ENCODE measurements around the gene ACP7.

Gene ACP7

GRCh38 chr19:39150235-39150634 lies 66.1 kb downstream of the ACP7 start:
- TF ChIP-seq CTCF (IDR thresholded peaks at IDR 0.05; ENCODE audit: borderline replicate concordance, extremely low read depth, low read length, poor library complexity, severe bottlenecking) (no peak), EZH2 (IDR thresholded peaks at IDR 0.05; ENCODE audit: borderline replicate concordance, low read depth, low read length, severe bottlenecking) (no peak)
- H3K36me3 ChIP-seq (ENCODE audit: insufficient read depth, low read length) = peaks cover 8% of the 10 kb centered on the region; the same call in 1 of the 2 replicates
- no peak overlapping the region for H3K4me3 ChIP-seq (ENCODE audit: low read depth in 1 of 2, low read length in 2 of 2)
- H3K79me2 ChIP-seq (ENCODE audit: insufficient read depth, low read length) = peaks cover 74% of the 10 kb centered on the region
- DNase-seq (no peak), ATAC-seq (ENCODE audit: insufficient read depth, low read depth) (no peak)
- no peak overlapping the region for H2AFZ ChIP-seq (ENCODE audit: low read depth, low read length)
- peaks cover 72% of the 10 kb centered on the region for H4K20me1 ChIP-seq (ENCODE audit: insufficient read depth, low read length)
- no peak overlapping the region for H3K9ac ChIP-seq (ENCODE audit: low read depth, low read length)
- no peaks in the 10 kb centered on the region for H3K9me3 ChIP-seq (ENCODE audit: insufficient read depth, low read length, severe bottlenecking)
- no peak overlapping the region for H3K4me2 ChIP-seq (ENCODE audit: insufficient read depth, low read length)
- H3K4me1 ChIP-seq (ENCODE audit: insufficient read depth, low read length) = no peaks in the 10 kb centered on the region
- H3K27me3 ChIP-seq (ENCODE audit: insufficient read depth, low read length, poor library complexity) = no peaks in the 10 kb centered on the region
- no peak overlapping the region for H3K27ac ChIP-seq (ENCODE audit: low read length)

DNA sequence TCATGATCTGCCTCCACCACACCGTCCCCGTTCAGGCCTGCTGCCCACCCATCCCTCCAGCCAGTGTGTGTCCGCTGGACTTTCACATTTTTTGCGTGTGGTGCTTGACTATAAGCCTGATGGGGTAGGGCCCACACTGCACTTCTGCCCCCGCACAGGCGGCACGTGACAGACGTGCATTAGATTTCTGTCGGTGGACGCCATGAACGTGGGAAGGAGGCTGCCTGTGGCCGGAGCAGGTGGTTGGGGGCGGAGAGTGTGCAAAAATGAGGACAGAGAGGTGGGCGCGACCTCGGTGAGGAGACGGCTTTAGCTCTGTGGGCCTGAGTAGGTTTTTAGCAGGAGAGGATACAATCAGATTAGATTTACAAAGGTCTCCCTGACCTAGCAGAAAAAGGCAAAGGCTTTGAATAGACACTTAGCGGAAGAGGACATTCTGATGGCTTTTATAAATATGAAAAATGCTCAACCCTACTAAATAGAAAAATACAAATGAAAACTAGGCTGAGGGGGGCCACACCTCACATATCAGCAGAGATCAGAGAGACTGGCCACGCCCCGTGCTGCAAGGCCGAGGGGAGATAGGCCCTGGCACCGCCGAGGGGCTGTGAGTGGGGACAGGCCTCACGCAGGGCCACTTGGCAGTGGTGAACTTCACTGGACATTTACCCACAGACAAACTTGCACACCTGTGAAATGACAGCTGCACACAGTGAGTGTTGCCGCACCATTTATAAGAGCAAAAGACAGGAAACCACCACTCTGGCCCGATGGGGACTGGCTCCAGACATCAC lies 66.8 kb downstream of the ACP7 start:
- H3K79me2 ChIP-seq (ENCODE audit: insufficient read depth, low read length) = peaks cover 74% of the 10 kb centered on the region
- H3K4me1 ChIP-seq (ENCODE audit: insufficient read depth, low read length) = no peaks in the 10 kb centered on the region

DNA sequence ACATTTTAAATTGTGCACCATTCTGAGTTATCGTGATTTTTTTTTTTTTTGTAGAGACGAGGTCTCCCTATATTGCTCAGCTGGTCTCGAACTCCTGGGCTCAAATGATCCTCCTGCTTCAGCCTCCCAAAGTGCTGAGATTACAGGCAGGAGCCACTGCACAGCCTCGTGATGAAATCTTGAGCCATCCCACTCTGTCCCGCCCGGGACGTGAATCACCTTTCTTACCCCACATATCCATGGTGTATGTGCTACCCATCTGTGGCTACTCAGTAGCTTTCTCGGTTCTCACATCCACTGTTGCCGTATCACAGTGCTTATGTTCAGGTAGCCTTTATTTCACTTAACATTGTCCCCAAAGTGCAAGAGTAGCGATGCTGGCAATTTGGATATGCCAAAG lies 67.9 kb downstream of the ACP7 start:
- no peak overlapping the region for H3K4me2 ChIP-seq (ENCODE audit: insufficient read depth, low read length)
- H3K9me3 ChIP-seq (ENCODE audit: insufficient read depth, low read length, severe bottlenecking) = no peaks in the 10 kb centered on the region
- H3K79me2 ChIP-seq (ENCODE audit: insufficient read depth, low read length) = peaks cover 72% of the 10 kb centered on the region
- DNase-seq (no peak), ATAC-seq (ENCODE audit: insufficient read depth, low read depth) (no peak)
- peaks cover 71% of the 10 kb centered on the region for H4K20me1 ChIP-seq (ENCODE audit: insufficient read depth, low read length)
- no peak overlapping the region for H3K27ac ChIP-seq (ENCODE audit: low read length)
- no peak overlapping the region for H2AFZ ChIP-seq (ENCODE audit: low read depth, low read length)
- no peak overlapping the region for H3K4me3 ChIP-seq (ENCODE audit: low read depth in 1 of 2, low read length in 2 of 2)
- H3K9ac ChIP-seq (ENCODE audit: low read depth, low read length) = no peak overlapping the region
- H3K4me1 ChIP-seq (ENCODE audit: insufficient read depth, low read length) = no peaks in the 10 kb centered on the region
- TF ChIP-seq CTCF (IDR thresholded peaks at IDR 0.05; ENCODE audit: borderline replicate concordance, extremely low read depth, low read length, poor library complexity, severe bottlenecking) (no peak), EZH2 (IDR thresholded peaks at IDR 0.05; ENCODE audit: borderline replicate concordance, low read depth, low read length, severe bottlenecking) (no peak)
- peaks cover 8% of the 10 kb centered on the region; the same call in 1 of the 2 replicates for H3K36me3 ChIP-seq (ENCODE audit: insufficient read depth, low read length)
- H3K27me3 ChIP-seq (ENCODE audit: insufficient read depth, low read length, poor library complexity) = no peaks in the 10 kb centered on the region

More for the DNA sequence above, 66.8 kb downstream of the ACP7 start:
- Histone ChIP-seq H3K36me3 (ENCODE audit: insufficient read depth, low read length) (peaks cover 8% of the 10 kb centered on the region; the same call in 1 of the 2 replicates), H3K4me2 (ENCODE audit: insufficient read depth, low read length) (no peak overlapping the region), H3K9ac (ENCODE audit: low read depth, low read length) (no peak overlapping the region), H3K4me3 (ENCODE audit: low read depth in 1 of 2, low read length in 2 of 2) (no peak overlapping the region), H3K9me3 (ENCODE audit: insufficient read depth, low read length, severe bottlenecking) (no peaks in the 10 kb centered on the region), H2AFZ (ENCODE audit: low read depth, low read length) (no peak overlapping the region), H3K27ac (ENCODE audit: low read length) (no peak overlapping the region), H4K20me1 (ENCODE audit: insufficient read depth, low read length) (peaks cover 72% of the 10 kb centered on the region), H3K27me3 (ENCODE audit: insufficient read depth, low read length, poor library complexity) (no peaks in the 10 kb centered on the region)
- ATAC-seq (ENCODE audit: insufficient read depth, low read depth) (no peak), DNase-seq (no peak)
- TF ChIP-seq EZH2 (IDR thresholded peaks at IDR 0.05; ENCODE audit: borderline replicate concordance, low read depth, low read length, severe bottlenecking) = no peak
- TF ChIP-seq CTCF (IDR thresholded peaks at IDR 0.05; ENCODE audit: borderline replicate concordance, extremely low read depth, low read length, poor library complexity, severe bottlenecking) = no peak
